PFSK-1 (cell line): ENCODE results near the gene BCR.

Source experiments
- REST ChIP-seq, 2 experiments: IDR thresholded peaks; 2 replicates each; pipeline versions ENCODE4 v1.6.1 to v1.8.0; 2011 to 2012; ENCODE audit warnings: low read depth in 2 of 2, low read length in 2 of 2, control low read depth in 1 of 2, inconsistent platforms in 1 of 2, mild to moderate bottlenecking in 1 of 2, moderate library complexity in 1 of 2; ENCODE audit not compliant: insufficient read depth in 1 of 2
- SIN3A ChIP-seq: IDR thresholded peaks from 2 replicates; pipeline ENCODE4 v1.6.1; 2012; ENCODE audit warnings: mild to moderate bottlenecking, low read length, moderate library complexity, borderline replicate concordance; ENCODE audit not compliant: insufficient read depth
- TAF1 ChIP-seq: IDR thresholded peaks from 2 replicates; pipeline ENCODE4 v1.6.1; 2012; ENCODE audit warnings: low read length, control low read depth, borderline replicate concordance; ENCODE audit not compliant: insufficient read depth

- TF ChIP-seq SIN3A (no peak), REST (IDR thresholded peaks at IDR 0.05; ENCODE audit: insufficient read depth in 1 of 2, low read depth in 2 of 2, low read length in 2 of 2) (no peak), TAF1 (no peak)
Observed at GRCh38 chr22:23243859-23244689, 63.8 kb downstream of the BCR start.
